Esophagus squamous epithelium (tissue), 4 donors: ENCODE data around the gene HSF2BP.

Source experiments
- POLR2A ChIP-seq, 4 donors: fragments of 450-650 bp; IDR thresholded peaks; one replicate each; pipeline ENCODE4 v1.6.1; 2017; ENCODE audit warnings: antibody characterized with exemption in 4 of 4, mild to moderate bottlenecking in 4 of 4, moderate library complexity in 3 of 4
- TF ChIP-seq, protein P1 (sequence below), 6 experiments: fragments of 450-650 bp in 4 of 6; fragments of 200-600 bp in 2 of 6; sonication (generic) in 2 of 6; IDR thresholded peaks; one replicate each; pipeline ENCODE4 v1.5.1; 2016 to 2019; ENCODE audit warnings: antibody characterized with exemption in 6 of 6, mild to moderate bottlenecking in 4 of 6, moderate library complexity in 4 of 6

DNA sequence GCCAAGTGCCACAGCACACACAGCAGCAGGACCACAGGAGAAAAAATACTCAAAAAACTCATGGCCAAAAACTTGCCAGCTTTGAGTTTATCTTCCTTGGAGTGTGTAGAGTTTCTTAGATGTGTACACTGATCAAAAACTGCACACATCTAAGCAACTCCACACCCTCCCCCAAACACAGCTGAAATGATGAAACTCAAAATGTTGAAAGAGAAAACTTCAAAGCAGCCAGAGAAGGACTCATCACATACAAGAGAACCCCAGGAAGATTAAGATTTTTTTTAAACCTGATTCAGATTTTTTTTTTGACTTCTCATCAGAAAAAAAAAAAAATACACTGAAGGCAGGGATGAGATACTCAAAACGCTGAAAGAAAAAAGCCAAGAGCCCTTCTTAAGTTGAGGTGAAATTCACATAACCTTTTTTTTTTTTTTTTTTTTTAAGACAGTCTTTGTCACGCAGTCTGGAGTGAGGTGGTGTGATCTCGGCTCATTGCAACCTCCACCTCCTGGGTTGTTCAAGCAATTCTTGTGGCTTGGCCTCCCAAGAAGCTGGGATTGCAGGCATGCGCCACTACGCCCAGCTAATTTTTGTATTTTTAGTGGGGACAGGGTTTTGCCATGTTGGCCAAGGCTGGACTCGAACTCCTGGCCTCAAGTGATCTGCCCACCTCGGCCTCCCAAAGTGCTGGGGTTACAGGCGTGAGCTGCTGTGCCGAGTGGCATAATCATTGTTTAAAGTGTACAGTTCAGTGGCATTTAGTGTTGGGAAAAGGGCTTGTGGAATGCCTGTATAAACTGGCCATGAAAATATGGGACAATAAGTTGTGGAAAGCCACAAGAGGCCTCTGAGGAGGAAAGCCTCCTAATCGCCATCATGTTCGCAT is 38.7 kb upstream of the HSF2BP start:
- TF ChIP-seq POLR2A (IDR thresholded peaks at IDR 0.05): no peak
- TF ChIP-seq, protein P1, sequence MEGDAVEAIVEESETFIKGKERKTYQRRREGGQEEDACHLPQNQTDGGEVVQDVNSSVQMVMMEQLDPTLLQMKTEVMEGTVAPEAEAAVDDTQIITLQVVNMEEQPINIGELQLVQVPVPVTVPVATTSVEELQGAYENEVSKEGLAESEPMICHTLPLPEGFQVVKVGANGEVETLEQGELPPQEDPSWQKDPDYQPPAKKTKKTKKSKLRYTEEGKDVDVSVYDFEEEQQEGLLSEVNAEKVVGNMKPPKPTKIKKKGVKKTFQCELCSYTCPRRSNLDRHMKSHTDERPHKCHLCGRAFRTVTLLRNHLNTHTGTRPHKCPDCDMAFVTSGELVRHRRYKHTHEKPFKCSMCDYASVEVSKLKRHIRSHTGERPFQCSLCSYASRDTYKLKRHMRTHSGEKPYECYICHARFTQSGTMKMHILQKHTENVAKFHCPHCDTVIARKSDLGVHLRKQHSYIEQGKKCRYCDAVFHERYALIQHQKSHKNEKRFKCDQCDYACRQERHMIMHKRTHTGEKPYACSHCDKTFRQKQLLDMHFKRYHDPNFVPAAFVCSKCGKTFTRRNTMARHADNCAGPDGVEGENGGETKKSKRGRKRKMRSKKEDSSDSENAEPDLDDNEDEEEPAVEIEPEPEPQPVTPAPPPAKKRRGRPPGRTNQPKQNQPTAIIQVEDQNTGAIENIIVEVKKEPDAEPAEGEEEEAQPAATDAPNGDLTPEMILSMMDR (IDR thresholded peaks at IDR 0.05): no peak
